ENCODE data around the gene ZCCHC3.

ZCCHC3 gene

DNA sequence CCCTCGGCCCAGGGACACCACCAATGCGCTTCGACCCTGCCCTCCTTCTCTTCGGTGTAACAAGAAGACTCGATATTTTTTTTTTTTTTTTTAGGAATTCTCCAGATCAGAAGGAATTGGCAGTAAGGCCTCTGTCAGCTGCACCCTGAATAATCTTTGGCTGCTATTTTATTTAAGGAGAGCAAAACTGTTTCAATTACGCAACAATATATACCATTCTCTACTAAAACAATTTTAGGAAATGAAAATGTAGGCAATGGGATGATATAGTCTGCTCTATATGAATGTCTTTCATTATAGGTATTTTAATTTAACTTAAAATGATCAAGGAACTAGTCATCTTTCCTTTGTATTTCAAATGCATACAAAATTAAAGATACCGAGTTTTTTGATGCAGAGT lies 13.3 kb downstream of the ZCCHC3 start:
- no peaks in the 10 kb centered on the region for H3K36me3 ChIP-seq (ENCODE audit: insufficient read depth, low read length)
- no peaks in the 10 kb centered on the region for H3K9me3 ChIP-seq (ENCODE audit: low read length)
- H3K27me3 ChIP-seq (ENCODE audit: insufficient read depth, low read length) = no peaks in the 10 kb centered on the region
- peak overlapping the region; percentile 45 for H3K4me3 ChIP-seq (ENCODE audit: low read length)
- peaks cover 12% of the 10 kb centered on the region for H3K4me1 ChIP-seq (ENCODE audit: insufficient read depth, low read length)
- H2AFZ ChIP-seq (ENCODE audit: low read depth, low read length) = peak overlapping the region; percentile 31

DNA sequence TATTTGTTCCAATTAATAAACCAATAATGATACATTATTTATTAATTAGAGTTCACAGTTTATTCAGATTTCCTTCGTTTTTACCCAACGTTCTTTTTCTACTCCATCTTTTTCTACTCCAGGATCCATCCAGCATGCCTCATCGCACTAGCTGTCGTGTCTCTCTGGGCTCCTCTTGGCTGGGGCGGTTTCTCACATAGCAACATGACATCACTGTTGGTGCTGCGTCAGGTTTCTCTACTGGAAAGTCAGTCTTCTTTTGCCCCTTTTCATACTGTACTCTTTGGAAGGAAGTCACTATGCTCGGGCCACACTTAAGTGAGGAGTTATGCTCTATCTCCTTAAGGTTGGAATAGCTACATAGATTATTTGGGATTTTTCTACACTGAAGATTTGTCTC lies 14.2 kb downstream of the ZCCHC3 start:
- Histone ChIP-seq H2AFZ (ENCODE audit: low read depth, low read length) (no peak overlapping the region), H3K27me3 (ENCODE audit: insufficient read depth, low read length) (no peaks in the 10 kb centered on the region), H3K9me3 (ENCODE audit: low read length) (no peaks in the 10 kb centered on the region), H3K36me3 (ENCODE audit: insufficient read depth, low read length) (no peaks in the 10 kb centered on the region), H3K4me1 (ENCODE audit: insufficient read depth, low read length) (peaks cover 12% of the 10 kb centered on the region), H3K4me3 (ENCODE audit: low read length) (no peak overlapping the region)

DNA sequence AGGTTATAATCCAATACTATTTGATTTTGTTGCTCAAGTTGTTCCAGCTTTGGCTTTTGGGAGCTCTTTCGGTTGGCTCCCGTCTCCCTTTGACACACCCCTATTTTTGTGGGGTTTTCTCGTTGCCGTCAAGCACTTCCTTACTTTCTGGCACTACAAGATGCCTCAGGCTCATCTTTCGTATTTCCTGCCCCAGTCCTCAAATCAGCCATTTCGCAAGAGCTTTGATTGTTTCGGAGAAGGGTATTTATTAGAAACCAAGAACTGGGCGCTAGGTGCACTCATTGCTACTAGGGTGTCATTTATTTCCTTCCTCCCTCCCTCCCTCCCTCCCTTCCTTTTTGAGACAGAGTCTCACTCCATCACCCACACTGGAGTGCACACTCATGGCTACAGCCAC lies 14.7 kb downstream of the ZCCHC3 start:
- no peak overlapping the region for H3K4me3 ChIP-seq (ENCODE audit: low read length)
- peaks cover 12% of the 10 kb centered on the region for H3K4me1 ChIP-seq (ENCODE audit: insufficient read depth, low read length)

DNA sequence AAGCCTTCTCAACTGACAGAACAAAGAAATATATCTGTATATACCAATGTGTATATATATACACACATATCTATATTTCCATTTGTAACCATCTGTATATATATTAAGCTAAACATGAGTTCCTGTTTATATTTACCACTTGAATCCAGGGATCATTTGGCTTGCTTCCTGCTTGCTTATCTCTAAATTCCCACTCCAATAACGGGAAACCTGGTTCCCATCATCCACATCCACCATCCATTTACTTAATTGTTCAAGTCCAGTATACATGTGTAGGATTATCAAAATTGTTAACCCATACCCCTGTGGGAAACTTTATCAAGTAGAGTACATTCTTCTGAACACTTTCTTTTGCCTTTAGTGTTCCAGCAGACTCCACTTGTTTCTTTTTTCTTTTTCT lies 15.5 kb downstream of the ZCCHC3 start:
- no peak overlapping the region for H2AFZ ChIP-seq (ENCODE audit: low read depth, low read length)
- peaks cover 3% of the 10 kb centered on the region for H3K36me3 ChIP-seq (ENCODE audit: insufficient read depth, low read length)
- H3K4me1 ChIP-seq (ENCODE audit: insufficient read depth, low read length) = peaks cover 12% of the 10 kb centered on the region
- H3K27me3 ChIP-seq (ENCODE audit: insufficient read depth, low read length) = no peaks in the 10 kb centered on the region
- no peaks in the 10 kb centered on the region for H3K9me3 ChIP-seq (ENCODE audit: low read length)
- no peak overlapping the region for H3K4me3 ChIP-seq (ENCODE audit: low read length)

More for the DNA sequence above, 14.7 kb downstream of the ZCCHC3 start:
- H3K36me3 ChIP-seq (ENCODE audit: insufficient read depth, low read length) = peaks cover under 1% of the 10 kb centered on the region
- no peak overlapping the region for H2AFZ ChIP-seq (ENCODE audit: low read depth, low read length)
- no peaks in the 10 kb centered on the region for H3K27me3 ChIP-seq (ENCODE audit: insufficient read depth, low read length)
- H3K9me3 ChIP-seq (ENCODE audit: low read length) = no peaks in the 10 kb centered on the region

DNA sequence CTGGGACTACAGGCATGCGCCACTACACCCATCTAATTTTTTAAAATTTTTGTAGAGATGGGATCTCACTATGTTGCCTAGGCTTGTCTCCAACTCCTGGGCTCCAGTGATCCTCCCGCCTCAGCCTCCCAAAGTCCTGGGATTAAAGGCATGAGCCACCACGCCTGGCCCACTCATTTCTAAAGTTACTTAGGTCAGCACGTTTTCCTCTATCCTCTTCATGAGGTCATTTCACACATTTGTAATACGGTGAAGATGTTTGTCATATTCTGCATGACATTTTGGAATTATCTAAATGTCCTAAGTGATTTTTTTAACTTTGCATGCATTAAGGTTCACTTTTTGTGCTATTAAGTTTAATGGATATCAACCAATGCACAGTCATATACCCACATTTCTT lies 16.0 kb downstream of the ZCCHC3 start:
- Histone ChIP-seq H3K4me3 (ENCODE audit: low read length) (no peak overlapping the region), H2AFZ (ENCODE audit: low read depth, low read length) (no peak overlapping the region), H3K27me3 (ENCODE audit: insufficient read depth, low read length) (no peaks in the 10 kb centered on the region), H3K36me3 (ENCODE audit: insufficient read depth, low read length) (peaks cover 3% of the 10 kb centered on the region), H3K9me3 (ENCODE audit: low read length) (no peaks in the 10 kb centered on the region), H3K4me1 (ENCODE audit: insufficient read depth, low read length) (peaks cover 12% of the 10 kb centered on the region)

DNA sequence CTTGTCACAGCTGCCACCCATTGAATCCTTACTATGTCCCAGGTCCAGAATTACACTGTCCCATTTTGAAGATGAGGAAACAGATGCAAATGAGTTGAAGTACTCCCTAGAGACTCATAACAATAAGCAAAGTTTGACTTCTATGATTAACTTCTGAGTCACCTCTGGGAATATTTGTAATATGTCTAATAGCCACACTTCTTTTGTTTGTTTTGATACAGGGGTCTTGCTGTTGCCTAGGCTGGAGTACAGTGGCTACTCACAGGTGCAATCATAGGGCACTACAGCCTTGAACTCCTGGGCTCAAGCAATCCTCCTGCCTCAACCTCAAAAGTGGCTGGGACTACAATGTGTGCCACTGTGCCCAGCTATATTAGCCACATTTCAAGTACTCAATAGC lies 16.6 kb downstream of the ZCCHC3 start:
- Histone ChIP-seq H3K9me3 (ENCODE audit: low read length) (no peaks in the 10 kb centered on the region), H3K36me3 (ENCODE audit: insufficient read depth, low read length) (peaks cover 3% of the 10 kb centered on the region), H3K4me3 (ENCODE audit: low read length) (no peak overlapping the region), H3K27me3 (ENCODE audit: insufficient read depth, low read length) (no peaks in the 10 kb centered on the region), H2AFZ (ENCODE audit: low read depth, low read length) (no peak overlapping the region), H3K4me1 (ENCODE audit: insufficient read depth, low read length) (peaks cover 9% of the 10 kb centered on the region)

DNA sequence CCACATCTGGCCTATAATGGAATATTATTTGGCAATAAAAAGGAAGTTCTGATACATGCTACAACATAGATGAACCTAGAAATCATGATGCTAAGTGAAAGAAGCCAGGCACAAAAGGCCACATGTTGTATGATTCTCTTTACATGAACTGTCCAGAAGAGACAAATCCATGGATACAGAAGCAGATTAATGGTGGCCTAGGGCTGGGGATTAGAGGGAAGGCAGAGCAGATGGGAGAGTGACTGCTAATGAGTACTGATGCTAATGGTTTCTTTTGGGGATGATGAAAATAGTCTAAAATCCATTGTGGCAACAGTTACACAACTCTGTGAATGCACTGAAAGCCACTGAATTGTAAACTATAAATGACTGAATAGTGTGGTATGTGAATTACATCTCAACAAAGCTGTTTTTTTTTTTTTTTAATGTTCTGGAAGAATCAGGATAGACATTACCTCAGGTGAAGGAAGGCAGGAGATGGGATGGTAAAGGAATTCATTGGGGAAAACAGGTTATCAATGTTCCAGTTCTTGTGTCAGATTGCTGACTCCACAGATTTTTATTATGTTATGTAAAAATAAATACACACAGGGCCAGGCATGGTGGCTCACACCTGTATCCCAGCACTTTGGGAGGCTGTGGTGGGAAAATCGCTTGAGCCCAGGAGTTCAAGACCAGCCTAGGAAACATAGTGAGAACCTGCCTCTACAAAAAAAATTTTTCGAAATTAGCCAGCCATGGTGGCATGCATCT lies 19.1 kb downstream of the ZCCHC3 start:
- no peaks in the 10 kb centered on the region for H3K4me1 ChIP-seq (ENCODE audit: insufficient read depth, low read length)
- H3K36me3 ChIP-seq (ENCODE audit: insufficient read depth, low read length) = peaks cover 8% of the 10 kb centered on the region
- no peak overlapping the region for H2AFZ ChIP-seq (ENCODE audit: low read depth, low read length)
- H3K9me3 ChIP-seq (ENCODE audit: low read length) = peaks cover 5% of the 10 kb centered on the region
- no peak overlapping the region for H3K4me3 ChIP-seq (ENCODE audit: low read length)
- H3K27me3 ChIP-seq (ENCODE audit: insufficient read depth, low read length) = no peaks in the 10 kb centered on the region

DNA sequence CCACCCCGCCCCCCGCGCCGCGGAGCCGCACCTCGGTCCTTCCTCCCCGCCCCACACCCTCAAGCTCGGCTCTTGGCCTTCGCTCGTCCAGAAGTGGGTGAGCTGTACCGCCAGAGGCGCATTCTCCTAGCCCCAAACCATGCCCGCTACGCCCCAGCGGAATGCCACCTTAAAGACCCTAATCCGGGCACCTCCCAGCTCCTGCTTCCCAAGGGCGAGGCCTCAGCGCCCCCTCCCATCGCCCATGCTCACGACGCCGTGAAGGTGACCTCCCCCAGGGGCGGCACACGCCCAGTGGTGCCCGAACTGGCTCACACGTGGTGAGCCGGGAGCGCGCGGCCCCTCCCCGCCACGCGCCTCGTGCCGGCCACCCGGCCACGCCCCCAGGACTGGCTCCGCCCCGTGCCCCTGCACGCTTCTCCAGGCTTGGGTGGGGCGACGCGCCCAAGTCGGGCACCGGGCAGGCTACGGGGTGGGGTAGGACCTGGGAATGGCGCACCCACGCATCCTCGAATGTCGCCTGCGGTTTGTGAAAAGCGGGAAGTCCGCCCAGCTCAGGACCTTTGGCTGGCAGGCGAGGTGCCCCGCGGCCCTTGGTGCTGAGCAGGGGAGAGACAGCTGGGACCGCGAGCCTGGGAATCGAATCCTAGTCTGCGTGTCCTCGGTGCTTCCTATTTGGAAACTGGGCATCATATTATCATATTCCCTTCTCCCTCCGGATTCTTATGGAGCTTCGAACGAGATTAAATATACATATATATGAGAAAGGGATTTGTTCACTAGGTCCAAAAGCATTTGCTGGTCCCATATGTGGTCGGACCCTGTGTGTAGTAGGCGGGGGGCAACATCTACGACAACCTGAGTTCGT lies 27.0 kb downstream of the ZCCHC3 start:
- Histone ChIP-seq H3K36me3 (ENCODE audit: insufficient read depth, low read length) (peaks cover 13% of the 10 kb centered on the region), H3K4me3 (ENCODE audit: low read length) (peak overlapping the region; percentile 92), H3K4me1 (ENCODE audit: insufficient read depth, low read length) (peaks cover 35% of the 10 kb centered on the region), H2AFZ (ENCODE audit: low read depth, low read length) (no peak overlapping the region), H3K27me3 (ENCODE audit: insufficient read depth, low read length) (no peaks in the 10 kb centered on the region), H3K9me3 (ENCODE audit: low read length) (peaks cover 5% of the 10 kb centered on the region)

DNA sequence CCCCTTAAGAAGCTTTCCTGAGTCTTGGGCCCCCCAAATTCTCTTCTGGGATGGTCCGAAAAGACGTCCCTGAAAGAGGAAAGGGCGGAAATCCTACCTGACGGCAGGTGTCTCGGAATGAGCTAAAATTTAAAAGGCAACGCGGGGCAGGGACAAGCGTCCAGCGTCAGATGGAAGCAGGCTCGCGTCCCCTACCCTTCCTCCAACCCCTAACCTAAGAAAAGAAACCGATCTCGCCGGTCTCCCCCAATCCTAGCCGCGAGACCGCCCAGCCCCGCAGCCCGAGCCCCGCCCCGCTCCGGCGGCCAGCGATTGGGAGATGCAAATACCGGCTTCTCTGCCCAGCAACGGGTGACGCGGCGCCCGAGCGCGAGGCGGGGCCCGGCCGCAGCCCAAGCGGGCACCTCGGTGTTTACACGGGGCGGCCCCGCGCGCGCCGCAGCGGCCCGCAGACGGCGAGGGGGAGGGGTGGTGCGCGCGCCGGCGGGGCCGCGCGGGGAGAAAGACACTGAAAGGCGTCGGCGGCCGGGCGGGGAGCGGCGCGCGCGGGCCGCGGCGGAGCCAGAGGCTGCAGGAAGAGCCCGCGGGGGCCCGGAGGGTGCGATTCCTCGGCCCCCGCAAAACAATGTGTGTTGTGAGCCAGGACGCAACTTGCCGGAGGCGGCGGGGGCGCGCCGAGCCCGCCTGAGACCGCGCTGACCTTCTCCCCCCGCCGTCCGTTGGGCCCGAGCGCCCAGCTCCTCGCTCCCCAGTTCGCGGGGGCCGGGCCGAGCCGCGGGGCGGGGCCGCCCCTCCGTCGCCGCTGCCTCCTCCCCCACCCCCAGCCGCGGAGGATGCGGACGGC lies 27.9 kb downstream of the ZCCHC3 start, which contains the start of gene SOX12:
Gene SOX12 (plus strand): TSS at position 508 of the 844 bp plus-strand sequence. CDS start 373 bp downstream, outside the sequence.
- H3K4me3 ChIP-seq (ENCODE audit: low read length) = peak within 1 kb of the TSS; percentile 92
- H3K27me3 ChIP-seq (ENCODE audit: insufficient read depth, low read length) = no peaks in the 10 kb centered on the region
- H3K9me3 ChIP-seq (ENCODE audit: low read length) = peaks cover 5% of the 10 kb centered on the region
- peaks cover 44% of the 10 kb centered on the region for H3K4me1 ChIP-seq (ENCODE audit: insufficient read depth, low read length)
- H2AFZ ChIP-seq (ENCODE audit: low read depth, low read length) = no peak within 1 kb of the TSS
- peaks cover 17% of the 10 kb centered on the region for H3K36me3 ChIP-seq (ENCODE audit: insufficient read depth, low read length)

DNA sequence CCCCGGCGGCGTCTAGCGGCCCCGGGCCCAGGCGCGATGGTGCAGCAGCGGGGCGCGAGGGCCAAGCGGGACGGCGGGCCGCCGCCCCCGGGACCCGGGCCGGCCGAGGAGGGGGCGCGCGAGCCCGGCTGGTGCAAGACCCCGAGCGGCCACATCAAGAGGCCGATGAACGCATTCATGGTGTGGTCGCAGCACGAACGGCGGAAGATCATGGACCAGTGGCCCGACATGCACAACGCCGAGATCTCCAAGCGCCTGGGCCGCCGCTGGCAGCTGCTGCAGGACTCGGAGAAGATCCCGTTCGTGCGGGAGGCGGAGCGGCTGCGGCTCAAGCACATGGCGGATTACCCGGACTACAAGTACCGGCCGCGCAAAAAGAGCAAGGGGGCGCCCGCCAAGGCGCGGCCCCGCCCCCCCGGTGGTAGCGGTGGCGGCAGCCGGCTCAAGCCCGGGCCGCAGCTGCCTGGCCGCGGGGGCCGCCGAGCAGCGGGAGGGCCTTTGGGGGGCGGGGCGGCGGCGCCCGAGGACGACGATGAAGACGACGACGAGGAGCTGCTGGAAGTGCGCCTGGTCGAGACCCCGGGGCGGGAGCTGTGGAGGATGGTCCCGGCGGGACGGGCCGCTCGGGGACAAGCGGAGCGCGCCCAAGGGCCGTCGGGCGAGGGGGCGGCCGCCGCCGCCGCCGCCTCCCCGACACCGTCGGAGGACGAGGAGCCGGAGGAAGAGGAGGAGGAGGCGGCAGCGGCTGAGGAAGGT lies 28.7 kb downstream of the ZCCHC3 start:
- Histone ChIP-seq H3K36me3 (ENCODE audit: insufficient read depth, low read length) (peaks cover 13% of the 10 kb centered on the region), H3K9me3 (ENCODE audit: low read length) (no peaks in the 10 kb centered on the region), H3K4me1 (ENCODE audit: insufficient read depth, low read length) (peaks cover 46% of the 10 kb centered on the region), H2AFZ (ENCODE audit: low read depth, low read length) (no peak overlapping the region), H3K27me3 (ENCODE audit: insufficient read depth, low read length) (no peaks in the 10 kb centered on the region), H3K4me3 (ENCODE audit: low read length) (peak overlapping the region; percentile 92)

DNA sequence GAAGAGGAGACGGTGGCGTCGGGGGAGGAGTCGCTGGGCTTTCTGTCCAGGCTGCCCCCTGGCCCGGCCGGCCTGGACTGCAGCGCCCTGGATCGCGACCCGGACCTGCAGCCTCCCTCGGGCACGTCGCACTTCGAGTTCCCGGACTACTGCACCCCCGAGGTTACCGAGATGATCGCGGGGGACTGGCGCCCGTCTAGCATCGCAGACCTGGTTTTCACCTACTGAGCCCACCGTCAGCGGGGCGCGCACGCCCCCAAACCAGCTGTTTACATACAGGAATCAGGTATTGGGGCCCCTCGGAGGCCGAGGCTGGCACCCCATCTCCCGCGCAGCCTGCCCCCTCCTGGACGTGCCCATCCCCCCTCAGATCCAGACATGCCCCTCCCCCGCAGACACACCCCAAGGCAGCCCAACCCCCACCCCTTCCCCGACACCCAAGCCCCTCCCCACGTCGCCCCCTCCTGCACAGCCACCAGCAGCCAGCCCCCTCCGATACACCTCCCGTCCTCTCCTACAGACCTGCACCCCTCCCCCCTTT lies 29.3 kb downstream of the ZCCHC3 start:
- Histone ChIP-seq H3K4me3 (ENCODE audit: low read length) (peak overlapping the region; percentile 92), H3K9me3 (ENCODE audit: low read length) (no peaks in the 10 kb centered on the region), H3K27me3 (ENCODE audit: insufficient read depth, low read length) (no peaks in the 10 kb centered on the region), H3K4me1 (ENCODE audit: insufficient read depth, low read length) (peaks cover 46% of the 10 kb centered on the region), H3K36me3 (ENCODE audit: insufficient read depth, low read length) (peaks cover 13% of the 10 kb centered on the region), H2AFZ (ENCODE audit: low read depth, low read length) (no peak overlapping the region)

All from neuron (in vitro differentiated cells).